Pancreas (tissue), 10 donors: Measurements from ENCODE around the gene ANTXR1. TPM values are rescaled to one million over a fixed set of nuclear protein-coding genes. Genes with fewer than 3 reads are reported as not detected.

Experiments
- ATAC-seq, 4 donors: fragments of 200-7000 bp; cut with Tn5 transposase; one replicate each; pipeline versions ENCODE4 v1.8.0 to v1.9.1; 2020; ENCODE audit warnings: mild to moderate bottlenecking in 4 of 4, moderate library complexity in 4 of 4
- DNase-seq, 6 donors: peaks; one replicate each; pipeline ENCODE4 v3.0.0-alpha.2; 2020
- FAIRE-seq: peaks from 2 replicates; lab custom pipeline; 2012; peaks lifted over from hg19 to GRCh38; lab: Jason Lieb, UNC
- H3K27ac ChIP-seq, 4 donors: fragments of 200-600 bp; sonication (generic); 1 replicate in 3 of 4; 2 replicates in 1 of 4; pipeline versions ENCODE4 v1.5.0 to v1.8.0; 2020
- H3K27me3 ChIP-seq, 4 donors: fragments of 200-600 bp; one replicate each; pipeline ENCODE4 v1.8.0; 2021
- H3K36me3 ChIP-seq, 3 donors: fragments of 200-600 bp; sonication (generic) in 1 of 3; one replicate each; pipeline versions ENCODE4 v1.5.0 to v1.8.0; 2020 to 2021
- H3K4me1 ChIP-seq, 3 donors: fragments of 200-600 bp; one replicate each; pipeline ENCODE4 v1.8.0; 2021
- H3K4me3 ChIP-seq, 4 donors: fragments of 200-600 bp; sonication (generic) in 2 of 4; one replicate each; pipeline versions ENCODE4 v1.5.0 to v1.8.0; 2020 to 2021
- H3K9me3 ChIP-seq, 4 donors: fragments of 200-600 bp; one replicate each; pipeline ENCODE4 v1.8.0; 2021
- WGBS, 2 donors: extraction: QIAGEN DNeasy Blood & Tissue Kit; methylation state at CpG; one replicate each; pipeline ENCODE4 v1.1.7; 2013; 5-methylcytosine and 5-hydroxymethylcytosine counted together
- intact Hi-C, 3 donors: fragments of 100-400 bp; cut with DNase I; formaldehyde crosslinking; loops; one replicate each; pipeline versions ENCODE4 v1.11.1 to v1.14.2; 2022
- polyA plus RNA-seq, 2 donors: library from polyadenylated mRNA; stranded (reverse); fragments of 200-250 nt; gene quantifications; one replicate each; pipeline ENCODE4 v1.2.3, GENCODE V29; 2013
- total RNA-seq, 6 donors: library from RNA; stranded (reverse); fragmentation: NEBNext Ultra II Directional in 4 of 6; extraction: Animal tissue kit (Norgen Biotek cat#: 25700) in 4 of 6; gene quantifications; one replicate each; pipeline versions ENCODE4 v1.2.1 to v1.2.4, GENCODE V29; 2021 to 2023
- TF ChIP-seq, protein P1 (sequence below), 4 donors: fragments of 200-600 bp; sonication (generic) in 3 of 4; IDR thresholded peaks; one replicate each; pipeline versions ENCODE4 v1.5.0 to v1.8.0; 2021; ENCODE audit warnings: antibody characterized with exemption in 4 of 4
- donor health status: healthy with polysubstance abuse.
- donor health status: DM: no; HTN: no; CAD: no; lungs with moderate emphysema.
- donor health status: DM: no; HTN: no; CAD: no.
- donor health status: control.
- donor health status: control.
- donor health status: Bipolar disorder and iron deficiency.
- donor health status: DM: yes; HTN: yes; CAD: no.
- donor health status: DM: no; HTN: no; CAD: no.
- donor health status: DM: no; HTN: no; CAD: no.
- donor health status: DM: yes; HTN: yes; CAD: no.

Gene ANTXR1
- 10 to 100 TPM in 2 of 6 donors, 1 to 10 TPM in 4; 1.9 to 23.4 (median 4.5) TPM for total RNA-seq
- 1 to 10 TPM; 1.7 to 2.5 TPM for polyA plus RNA-seq

DNA sequence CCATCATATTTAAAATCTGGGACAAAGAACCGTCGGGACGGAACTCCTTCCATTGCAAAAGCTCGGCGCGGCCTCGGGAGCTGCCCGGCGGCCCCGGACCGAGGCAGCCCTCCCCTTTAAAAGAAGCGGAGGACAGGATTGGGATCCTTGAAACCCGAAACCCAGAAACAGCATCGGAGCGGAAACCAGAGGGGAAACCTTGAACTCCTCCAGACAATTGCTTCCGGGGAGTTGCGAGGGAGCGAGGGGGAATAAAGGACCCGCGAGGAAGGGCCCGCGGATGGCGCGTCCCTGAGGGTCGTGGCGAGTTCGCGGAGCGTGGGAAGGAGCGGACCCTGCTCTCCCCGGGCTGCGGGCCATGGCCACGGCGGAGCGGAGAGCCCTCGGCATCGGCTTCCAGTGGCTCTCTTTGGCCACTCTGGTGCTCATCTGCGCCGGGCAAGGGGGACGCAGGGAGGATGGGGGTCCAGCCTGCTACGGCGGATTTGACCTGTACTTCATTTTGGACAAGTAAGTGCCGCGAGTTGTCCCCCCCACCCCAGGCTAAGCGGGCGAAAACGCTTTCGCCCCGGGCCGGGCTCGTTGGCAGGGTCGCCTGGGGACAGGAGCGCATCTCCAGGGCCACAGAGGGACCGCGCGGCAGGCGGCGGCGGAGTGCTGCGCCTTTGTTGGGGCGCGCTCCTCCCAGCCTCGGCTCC is at the start of gene ANTXR1:
Gene ANTXR1 (plus strand): TSS at position 38 of the 698 bp plus-strand sequence. CDS start 321 bp downstream, at position 359.
- WGBS, 2 donors = 2% methylated on average over 63 of the region's 63 CpGs
- H3K27ac ChIP-seq = no peak within 1 kb of the TSS
- TF ChIP-seq, protein P1, sequence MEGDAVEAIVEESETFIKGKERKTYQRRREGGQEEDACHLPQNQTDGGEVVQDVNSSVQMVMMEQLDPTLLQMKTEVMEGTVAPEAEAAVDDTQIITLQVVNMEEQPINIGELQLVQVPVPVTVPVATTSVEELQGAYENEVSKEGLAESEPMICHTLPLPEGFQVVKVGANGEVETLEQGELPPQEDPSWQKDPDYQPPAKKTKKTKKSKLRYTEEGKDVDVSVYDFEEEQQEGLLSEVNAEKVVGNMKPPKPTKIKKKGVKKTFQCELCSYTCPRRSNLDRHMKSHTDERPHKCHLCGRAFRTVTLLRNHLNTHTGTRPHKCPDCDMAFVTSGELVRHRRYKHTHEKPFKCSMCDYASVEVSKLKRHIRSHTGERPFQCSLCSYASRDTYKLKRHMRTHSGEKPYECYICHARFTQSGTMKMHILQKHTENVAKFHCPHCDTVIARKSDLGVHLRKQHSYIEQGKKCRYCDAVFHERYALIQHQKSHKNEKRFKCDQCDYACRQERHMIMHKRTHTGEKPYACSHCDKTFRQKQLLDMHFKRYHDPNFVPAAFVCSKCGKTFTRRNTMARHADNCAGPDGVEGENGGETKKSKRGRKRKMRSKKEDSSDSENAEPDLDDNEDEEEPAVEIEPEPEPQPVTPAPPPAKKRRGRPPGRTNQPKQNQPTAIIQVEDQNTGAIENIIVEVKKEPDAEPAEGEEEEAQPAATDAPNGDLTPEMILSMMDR (IDR thresholded peaks at IDR 0.05) = no peak
- peak; percentile 49 to 75 (median 74) for ATAC-seq
- peak in 5 of 6 donors; percentile 19 to 65 (median 24) for DNase-seq
- intact Hi-C loops = no loop called here
- no peak for FAIRE-seq
- no peaks in the 10 kb centered on the region for H3K36me3 ChIP-seq
- H3K4me3 ChIP-seq = peak within 1 kb of the TSS; percentile 37 to 63 (median 43)
- peaks cover 0 to 38% (median 8%) of the 10 kb centered on the region in 4 donors for H3K27me3 ChIP-seq
- H3K4me1 ChIP-seq = peaks cover 0 to 10% (median 0%) of the 10 kb centered on the region in 3 donors
- H3K9me3 ChIP-seq = no peaks in the 10 kb centered on the region

DNA sequence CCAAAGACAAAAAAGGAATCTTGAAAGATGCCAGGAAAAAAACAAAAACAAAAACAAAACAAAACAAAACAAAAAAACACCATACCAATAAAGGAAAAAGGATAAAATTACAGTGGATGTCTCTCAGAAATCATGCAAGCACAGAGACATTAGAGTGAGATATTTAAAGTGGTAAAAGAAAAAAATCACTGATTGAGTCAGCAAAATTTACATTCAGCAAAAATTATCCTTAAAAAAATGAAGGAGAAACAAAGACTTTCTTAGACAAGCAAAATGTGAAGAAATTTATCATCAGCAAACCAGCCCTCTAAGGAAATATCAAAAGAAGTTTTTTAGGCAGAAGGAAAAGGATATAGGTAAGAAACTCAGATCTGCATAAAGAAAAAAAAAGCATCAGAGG is 48.7 kb upstream of the ANTXR1 start:
- H3K27ac ChIP-seq = no peak overlapping the region
- no peaks in the 10 kb centered on the region for H3K4me1 ChIP-seq
- no peak overlapping the region for H3K4me3 ChIP-seq
- TF ChIP-seq, protein P1 (IDR thresholded peaks at IDR 0.05) = no peak
- H3K9me3 ChIP-seq = no peaks in the 10 kb centered on the region
- intact Hi-C loops = no loop called here
- no peaks in the 10 kb centered on the region for H3K27me3 ChIP-seq
- FAIRE-seq = no peak
- no peak for DNase-seq
- no peak for ATAC-seq
- H3K36me3 ChIP-seq = no peaks in the 10 kb centered on the region

DNA sequence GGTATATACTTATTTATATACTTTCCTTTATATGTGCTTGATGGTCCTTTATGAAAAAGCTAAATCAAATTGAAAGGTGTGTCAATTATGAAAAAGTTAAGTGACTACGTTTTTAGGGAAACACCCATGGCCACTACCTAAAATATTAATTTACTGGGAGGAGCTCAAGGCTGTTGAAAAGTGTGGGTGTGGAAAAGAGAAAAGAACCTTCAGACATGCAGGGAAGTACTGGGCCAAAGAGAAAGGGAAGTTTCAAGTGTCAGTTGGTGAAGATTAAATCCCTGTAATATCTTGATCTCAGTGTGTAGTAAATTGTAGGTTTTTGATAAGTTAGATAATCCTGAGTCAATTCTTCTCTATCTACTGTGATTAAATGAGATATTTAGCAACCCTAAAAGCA is 44.8 kb upstream of the ANTXR1 start:
- FAIRE-seq (no peak), DNase-seq (no peak), ATAC-seq (no peak)
- Histone ChIP-seq H3K9me3 (no peaks in the 10 kb centered on the region), H3K27ac (no peak overlapping the region), H3K27me3 (no peaks in the 10 kb centered on the region), H3K4me1 (no peaks in the 10 kb centered on the region), H3K4me3 (no peak overlapping the region), H3K36me3 (no peaks in the 10 kb centered on the region)
- intact Hi-C loops = no loop called here
- WGBS, 2 donors = 88 to 89% methylated on average over 1 of the region's 1 CpG
- TF ChIP-seq, protein P1 (IDR thresholded peaks at IDR 0.05) = no peak

DNA sequence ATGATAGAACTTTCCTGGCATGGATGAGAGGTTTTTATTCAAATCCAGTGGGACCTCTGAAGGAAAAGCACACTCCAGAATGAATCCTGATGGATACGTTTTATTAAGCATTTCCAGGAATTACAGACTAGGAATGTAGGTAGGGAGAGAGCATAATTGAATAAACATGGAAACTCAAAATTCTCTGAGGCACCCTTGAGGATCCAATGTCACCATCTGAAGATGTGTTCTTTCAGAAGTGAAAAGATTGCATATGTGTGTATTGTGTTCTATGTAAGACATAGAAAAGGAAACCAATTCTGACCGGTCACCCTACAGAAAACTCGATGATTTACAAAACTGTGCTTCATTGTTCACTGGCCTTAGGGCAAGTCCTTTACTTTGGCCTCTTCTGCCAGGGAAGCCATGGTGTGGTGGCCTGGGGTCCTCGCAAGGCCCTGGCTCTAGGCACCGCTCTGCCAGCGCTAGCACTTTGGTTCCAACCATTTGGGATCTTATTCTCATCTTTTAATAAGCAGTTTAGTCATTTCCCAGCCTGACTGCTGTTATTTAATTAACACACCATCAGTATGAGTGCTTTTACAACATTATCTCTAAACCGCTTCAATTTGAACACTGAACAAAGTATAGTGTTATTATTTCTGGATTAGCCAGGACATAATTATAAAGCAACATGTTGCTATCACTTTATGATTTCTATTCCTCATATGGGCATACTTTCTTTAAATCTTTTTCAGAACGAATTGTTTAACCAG is 43.1 kb upstream of the ANTXR1 start:
- H3K9me3 ChIP-seq = no peaks in the 10 kb centered on the region
- TF ChIP-seq, protein P1 (IDR thresholded peaks at IDR 0.05) = no peak
- H3K27me3 ChIP-seq = no peaks in the 10 kb centered on the region
- WGBS, 2 donors = 88% methylated on average over 8 of the region's 8 CpGs
- no peak overlapping the region for H3K4me3 ChIP-seq
- H3K36me3 ChIP-seq = no peaks in the 10 kb centered on the region
- ATAC-seq (no peak), FAIRE-seq (no peak), DNase-seq (no peak)
- H3K4me1 ChIP-seq = no peaks in the 10 kb centered on the region
- no peak overlapping the region for H3K27ac ChIP-seq
- intact Hi-C loops = no loop called here
